H9 (cell line): Measurements from ENCODE around the gene PARD3. TPM values are rescaled to one million over a fixed set of nuclear protein-coding genes. Genes with fewer than 3 reads are reported as not detected.

ENCODE experiments used
- DNase-seq: peaks from one replicate; pipeline ENCODE4 v3.0.0-alpha.2; 2017
- H2AFZ ChIP-seq: one replicate; pipeline ENCODE4 v1.6.1; 2013; ENCODE audit warnings: mild to moderate bottlenecking, low read length, control low read depth, moderate library complexity
- H2AK5ac ChIP-seq: 2 replicates; pipeline ENCODE4 v1.6.1; 2013; ENCODE audit warnings: low read length, control low read depth, mixed read lengths; ENCODE audit not compliant: insufficient read length
- H2BK120ac ChIP-seq: one replicate; pipeline ENCODE4 v1.6.1; 2013; ENCODE audit warnings: low read depth, mild to moderate bottlenecking, low read length, control low read depth, inconsistent platforms; ENCODE audit not compliant: poor library complexity, severe bottlenecking
- H2BK12ac ChIP-seq: 2 replicates; pipeline ENCODE4 v1.6.1; 2013; ENCODE audit warnings: low read length, control low read depth, mixed read lengths, low read depth; ENCODE audit not compliant: insufficient read length
- H2BK15ac ChIP-seq: 2 replicates; pipeline ENCODE4 v1.6.1; 2013; ENCODE audit warnings: low read depth, low read length, control low read depth
- H2BK20ac ChIP-seq: one replicate; pipeline ENCODE4 v1.6.1; 2013; ENCODE audit warnings: low read depth, mild to moderate bottlenecking, low read length, control low read depth, inconsistent platforms; ENCODE audit not compliant: poor library complexity, severe bottlenecking
- H2BK5ac ChIP-seq: 2 replicates; pipeline ENCODE4 v1.6.1; 2013; ENCODE audit warnings: low read length, control low read depth, mixed read lengths; ENCODE audit not compliant: insufficient read length
- H3K14ac ChIP-seq: 2 replicates; pipeline ENCODE4 v1.6.1; 2013; ENCODE audit warnings: low read length, control low read depth; ENCODE audit not compliant: insufficient read depth
- H3K18ac ChIP-seq: 2 replicates; pipeline ENCODE4 v1.6.1; 2013; ENCODE audit warnings: low read depth, mild to moderate bottlenecking, mixed read lengths, low read length, control low read depth; ENCODE audit not compliant: insufficient read length
- H3K23ac ChIP-seq: 2 replicates; pipeline ENCODE4 v1.6.1; 2013; ENCODE audit warnings: low read length, control low read depth, mixed read lengths, low read depth; ENCODE audit not compliant: insufficient read length
- H3K23me2 ChIP-seq: 2 replicates; pipeline ENCODE4 v1.6.1; 2013; ENCODE audit warnings: low read depth, mild to moderate bottlenecking, mixed read lengths, low read length, control low read depth; ENCODE audit not compliant: insufficient read length, poor library complexity, severe bottlenecking
- H3K27ac ChIP-seq: 2 replicates; pipeline ENCODE4 v1.5.1; 2013; ENCODE audit warnings: low read length, control low read depth, mixed read lengths, low read depth; ENCODE audit not compliant: insufficient read length
- H3K27me3 ChIP-seq: 2 replicates; pipeline ENCODE4 v1.6.1; 2013; ENCODE audit warnings: low read length, control low read depth, inconsistent platforms; ENCODE audit not compliant: insufficient read depth
- H3K4ac ChIP-seq: 2 replicates; pipeline ENCODE4 v1.6.1; 2013; ENCODE audit warnings: low read depth, mild to moderate bottlenecking, control low read depth, inconsistent platforms, low read length, moderate library complexity
- H3K4me1 ChIP-seq: 2 replicates; pipeline ENCODE4 v1.6.1; 2013; ENCODE audit warnings: low read length, control low read depth, inconsistent platforms; ENCODE audit not compliant: insufficient read depth
- H3K4me2 ChIP-seq: 2 replicates; pipeline ENCODE4 v1.6.1; 2013; ENCODE audit warnings: low read length, control low read depth, mixed read lengths; ENCODE audit not compliant: insufficient read length, insufficient read depth
- H3K56ac ChIP-seq: 2 replicates; pipeline ENCODE4 v1.6.1; 2013; ENCODE audit warnings: low read depth, mild to moderate bottlenecking, mixed read lengths, low read length, control low read depth; ENCODE audit not compliant: insufficient read length
- H3K79me1 ChIP-seq: 2 replicates; pipeline ENCODE4 v1.6.1; 2013; ENCODE audit warnings: low read depth, mild to moderate bottlenecking, moderate library complexity, low read length, control low read depth, inconsistent platforms; ENCODE audit not compliant: insufficient read depth, poor library complexity, severe bottlenecking
- H3K79me2 ChIP-seq: 2 replicates; pipeline ENCODE4 v1.6.1; 2013; ENCODE audit warnings: low read length, control low read depth, inconsistent platforms; ENCODE audit not compliant: insufficient read depth
- H3K9ac ChIP-seq: 2 replicates; pipeline ENCODE4 v1.6.1; 2013; ENCODE audit warnings: low read length, control low read depth, mixed read lengths; ENCODE audit not compliant: insufficient read length; ENCODE audit errors: extremely low read depth
- H3K9me3 ChIP-seq: one replicate; pipeline ENCODE4 v1.6.1; 2013; ENCODE audit warnings: low read depth, low read length, inconsistent platforms; ENCODE audit not compliant: control insufficient read depth
- H3T11ph ChIP-seq: one replicate; pipeline ENCODE4 v1.6.1; 2013; ENCODE audit warnings: mild to moderate bottlenecking, low read length, control low read depth, inconsistent platforms
- H4K20me1 ChIP-seq: one replicate; pipeline ENCODE4 v1.6.1; 2013; ENCODE audit not compliant: control insufficient read depth, insufficient read length, insufficient read depth
- H4K5ac ChIP-seq: 2 replicates; pipeline ENCODE4 v1.6.1; 2013; ENCODE audit warnings: low read depth, mild to moderate bottlenecking, mixed read lengths, low read length, control low read depth; ENCODE audit not compliant: insufficient read length
- H4K8ac ChIP-seq: replicated peaks from 2 replicates; pipeline ENCODE4 v1.6.1; 2013; ENCODE audit warnings: low read length, control low read depth, mixed read lengths, low read depth; ENCODE audit not compliant: insufficient read length
- H4K91ac ChIP-seq: 2 replicates; pipeline ENCODE4 v1.6.1; 2013; ENCODE audit warnings: low read depth, mild to moderate bottlenecking, moderate library complexity, mixed read lengths, low read length, control low read depth; ENCODE audit not compliant: insufficient read length
- H3K27ac Mint-ChIP-seq, 3 experiments: 2 replicates in 2 of 3; 3 replicates in 1 of 3; pipeline ENCODE4 v1.8.0; 2020 to 2021; ENCODE audit warnings: mixed read lengths in 3 of 3, mild to moderate bottlenecking in 1 of 3, moderate library complexity in 1 of 3
- H3K27me3 Mint-ChIP-seq: 2 replicates; pipeline ENCODE4 v1.8.0; 2021; ENCODE audit warnings: low read depth, mild to moderate bottlenecking, moderate library complexity, mixed read lengths
- H3K36me3 Mint-ChIP-seq, 3 experiments: 2 replicates in 2 of 3; 3 replicates in 1 of 3; pipeline ENCODE4 v1.8.0; 2020 to 2021; ENCODE audit warnings: low read depth in 3 of 3, mixed read lengths in 3 of 3; ENCODE audit not compliant: insufficient read depth in 1 of 3
- H3K4me1 Mint-ChIP-seq, 2 experiments: 2 replicates each; pipeline ENCODE4 v1.8.0; 2020; ENCODE audit warnings: mixed read lengths in 2 of 2
- H3K4me3 Mint-ChIP-seq, 2 experiments: 2 replicates in 1 of 2; 3 replicates in 1 of 2; pipeline ENCODE4 v1.8.0; 2020 to 2021; ENCODE audit warnings: mild to moderate bottlenecking in 2 of 2, mixed read lengths in 2 of 2, moderate library complexity in 1 of 2
- H3K9me3 Mint-ChIP-seq, 2 experiments: 2 replicates in 1 of 2; 3 replicates in 1 of 2; pipeline ENCODE4 v1.8.0; 2020; ENCODE audit warnings: mild to moderate bottlenecking in 2 of 2, mixed read lengths in 2 of 2, moderate library complexity in 1 of 2
- CTCF ChIP-seq: fragments of 200-600 bp; sonication (generic); conservative IDR thresholded peaks from 3 replicates; pipeline ENCODE4 v1.8.0; 2021; ENCODE audit warnings: antibody characterized with exemption, mild to moderate bottlenecking
- WGBS: extraction: QIAGEN DNeasy Blood & Tissue Kit; methylation state at CpG from one replicate; pipeline ENCODE4 v1.1.7; 2013; ENCODE audit warnings: missing lambda C conversion rate, low lambda C conversion rate, mixed read lengths; ENCODE audit not compliant: insufficient read length; ENCODE audit errors: extremely low coverage; 5-methylcytosine and 5-hydroxymethylcytosine counted together
- total RNA-seq: library from RNA; stranded (reverse); gene quantifications from 2 replicates; pipeline ENCODE4 v1.2.1, GENCODE V29; 2021

PARD3 gene
- total RNA-seq, 1 experiment from 2014 or later: 44.7 TPM

GRCh38 chr10:34499612-34500279 is 315.4 kb downstream of the PARD3 start:
- Histone ChIP-seq H3K79me2 (0 out of 2 replicates have a peak, but pooled peaks cover 2% of the 10 kb centered on the region), H2AK5ac (no peak overlapping the region), H3K4me2 (no peak overlapping the region), H4K91ac (no peak overlapping the region), H3K27ac (no peak overlapping the region), H4K8ac (no peak overlapping the region), H3K9ac (no peak overlapping the region), H2BK12ac (no peak overlapping the region), H2BK20ac (no peak overlapping the region), H3K18ac (no peak overlapping the region), H2BK15ac (no peak overlapping the region), H3K56ac (no peak overlapping the region), H2BK5ac (no peak overlapping the region), H3K9me3 (no peaks in the 10 kb centered on the region), H4K5ac (no peak overlapping the region), H3K23me2 (no peaks in the 10 kb centered on the region), H3T11ph (no peak overlapping the region), H3K14ac (no peak overlapping the region), H3K4me1 (peaks cover 1% of the 10 kb centered on the region; the same call in 1 of the 2 replicates), H4K20me1 (no peaks in the 10 kb centered on the region), H3K23ac (no peak overlapping the region), H3K27me3 (no peaks in the 10 kb centered on the region), H3K4ac (no peak overlapping the region), H3K79me1 (no peaks in the 10 kb centered on the region), H2BK120ac (no peak overlapping the region), H2AFZ (no peak overlapping the region)
- Mint-ChIP-seq H3K27me3 (no peaks in the 10 kb centered on the region), H3K27ac (no peak overlapping the region), H3K9me3 (no peaks in the 10 kb centered on the region), H3K36me3 (peaks cover 0 to 7% (median 5%) of the 10 kb centered on the region in 3 experiments; a peak in 2 of 7 replicates), H3K4me3 (no peak overlapping the region), H3K4me1 (peaks cover 8 to 15% of the 10 kb centered on the region in 2 experiments)
- no CpG with 5 or more reads among the region's 3 CpGs for WGBS
- no peak for TF ChIP-seq CTCF
- no peak for DNase-seq
